HepG2 (cell line): Measurements from ENCODE around the gene ARRDC1. TPM values are rescaled to one million over a fixed set of nuclear protein-coding genes. Genes with fewer than 3 reads are reported as not detected.

Experiments
- BCL3 ChIP-seq: sonication (generic); formaldehyde crosslinking; IDR thresholded peaks from 2 replicates; pipeline ENCODE4 v1.5.1; 2020; ENCODE audit warnings: mild to moderate bottlenecking, missing genetic modification reagents, moderate library complexity
- CSRNP2 ChIP-seq: sonication (generic); formaldehyde crosslinking; conservative IDR thresholded peaks from 2 replicates; pipeline ENCODE4 v1.8.0; 2022; ENCODE audit warnings: low read depth, missing genetic modification reagents
- DNMT3B ChIP-seq: conservative IDR thresholded peaks from 2 replicates; pipeline ENCODE4 v1.6.1; 2016; ENCODE audit warnings: missing biosample characterization, control low read depth
- DPF2 ChIP-seq: sonication (generic); formaldehyde crosslinking; IDR thresholded peaks from 2 replicates; pipeline ENCODE4 v1.4.0; 2020; ENCODE audit warnings: mild to moderate bottlenecking, low read depth, missing genetic modification reagents, borderline replicate concordance
- GABPA ChIP-seq, 2 experiments: IDR thresholded peaks; 2 replicates each; pipeline ENCODE4 v1.6.1; 2011 to 2016; ENCODE audit warnings: low read depth in 2 of 2, low read length in 1 of 2, missing biosample characterization in 1 of 2, missing genetic modification characterization in 1 of 2
- HNRNPK ChIP-seq: fragments of 200-400 bp; formaldehyde crosslinking; IDR thresholded peaks from 2 replicates; pipeline ENCODE4 v1.6.1; 2018; ENCODE audit warnings: low read length, low read depth, moderate library complexity, mild to moderate bottlenecking; ENCODE audit not compliant: poor library complexity, severe bottlenecking
- KDM5A ChIP-seq: fragments of 200-600 bp; sonication (generic); IDR thresholded peaks from 2 replicates; pipeline ENCODE4 v1.7.0; 2018; ENCODE audit warnings: antibody characterized with exemption, mild to moderate bottlenecking, low read length, borderline replicate concordance
- KLF13 ChIP-seq: sonication (generic); formaldehyde crosslinking; IDR thresholded peaks from 2 replicates; pipeline ENCODE4 v1.4.0; 2020; ENCODE audit warnings: mild to moderate bottlenecking, missing genetic modification reagents
- LCORL ChIP-seq, 2 experiments: fragments of 450-650 bp in 1 of 2; sonication (generic) in 1 of 2; formaldehyde crosslinking in 1 of 2; IDR thresholded peaks; 2 replicates each; pipeline versions ENCODE4 v1.5.0 to v1.6.1; 2017 to 2020; ENCODE audit warnings: antibody characterized with exemption in 1 of 2, missing genetic modification reagents in 1 of 2
- NR3C1 ChIP-seq: sonication (generic); formaldehyde crosslinking; IDR thresholded peaks from 2 replicates; pipeline ENCODE4 v1.4.0; 2020; ENCODE audit warnings: missing genetic modification reagents
- REL ChIP-seq: sonication (generic); formaldehyde crosslinking; conservative IDR thresholded peaks from 2 replicates; pipeline ENCODE4 v1.8.0; 2022; ENCODE audit warnings: mild to moderate bottlenecking, missing genetic modification reagents, moderate library complexity
- ZC3H4 ChIP-seq: sonication (generic); formaldehyde crosslinking; IDR thresholded peaks from 2 replicates; pipeline ENCODE4 v1.4.0; 2020; ENCODE audit warnings: missing genetic modification reagents, borderline replicate concordance
- ZFP36L2 ChIP-seq: sonication (generic); formaldehyde crosslinking; IDR thresholded peaks from 2 replicates; pipeline ENCODE4 v1.4.0; 2020; ENCODE audit warnings: missing genetic modification reagents
- ZFP91 ChIP-seq: sonication (generic); formaldehyde crosslinking; IDR thresholded peaks from 2 replicates; pipeline ENCODE4 v1.9.0; 2022; ENCODE audit warnings: missing genetic modification reagents, mild to moderate bottlenecking, borderline replicate concordance
- ZMYM4 ChIP-seq: sonication (generic); formaldehyde crosslinking; IDR thresholded peaks from 2 replicates; pipeline ENCODE4 v1.8.1; 2023; ENCODE audit warnings: mild to moderate bottlenecking, missing genetic modification reagents
- ZNF33A ChIP-seq: sonication (generic); formaldehyde crosslinking; IDR thresholded peaks from 2 replicates; pipeline ENCODE4 v1.5.1; 2020; ENCODE audit warnings: missing genetic modification reagents, mild to moderate bottlenecking, moderate library complexity, borderline replicate concordance
- ZNF431 ChIP-seq: sonication (generic); formaldehyde crosslinking; IDR thresholded peaks from 2 replicates; pipeline ENCODE4 v1.9.0; 2022; ENCODE audit warnings: missing genetic modification reagents, low read depth, mild to moderate bottlenecking, borderline replicate concordance
- ZNF605 ChIP-seq: sonication (generic); formaldehyde crosslinking; IDR thresholded peaks from 2 replicates; pipeline ENCODE4 v1.8.0; 2022; ENCODE audit warnings: mild to moderate bottlenecking, missing genetic modification reagents
- ZNF629 ChIP-seq: sonication (generic); formaldehyde crosslinking; conservative IDR thresholded peaks from 2 replicates; pipeline ENCODE4 v1.5.0; 2020; ENCODE audit warnings: missing genetic modification reagents
- ZNF687 ChIP-seq: sonication (generic); formaldehyde crosslinking; IDR thresholded peaks from 2 replicates; pipeline ENCODE4 v1.5.1; 2020; ENCODE audit warnings: mild to moderate bottlenecking, missing genetic modification reagents, moderate library complexity
- ZNF780A ChIP-seq: sonication (generic); formaldehyde crosslinking; IDR thresholded peaks from 2 replicates; pipeline ENCODE4 v1.8.0; 2022; ENCODE audit warnings: mild to moderate bottlenecking, missing genetic modification reagents, moderate library complexity
- ZNF839 ChIP-seq: sonication (generic); formaldehyde crosslinking; IDR thresholded peaks from 2 replicates; pipeline ENCODE4 v1.4.0; 2020; ENCODE audit warnings: missing genetic modification reagents, mild to moderate bottlenecking, borderline replicate concordance
- polyA plus RNA-seq, 8 experiments: library from polyadenylated mRNA; depleted of rRNA in 3 of 8; stranded (reverse) in 7 of 8; unstranded in 1 of 8; fragments of >200 nt; fragmentation: Illumina TruSeq in 4 of 8; extraction: Trizol in 4 of 8; gene quantifications; 2 replicates each; pipeline versions ENCODE4 v1.2.1 to v1.2.3, GENCODE V29; 2011 to 2016; ENCODE audit warnings: low read depth in 4 of 8, missing spikeins in 1 of 8, mixed read lengths in 1 of 8; ENCODE audit not compliant: insufficient read depth in 1 of 8
- total RNA-seq, 5 experiments: library from RNA; depleted of rRNA; stranded (reverse); fragments of >200 nt; fragmentation: Illumina TruSeq; extraction: Trizol; gene quantifications; 2 replicates each; pipeline ENCODE4 v1.2.3, GENCODE V29; 2016; ENCODE audit warnings: low read depth in 1 of 5

The ARRDC1 gene
- total and polyA plus RNA-seq, 2 of the 13 experiments (the other 11 are each of a cell fraction or from before 2014, with no cell fraction given), result 21.7 to 44.4 TPM

GRCh38 chr9:137664676-137665075 lies 59.2 kb downstream of the ARRDC1 start (continued):
- TF ChIP-seq HNRNPK (no peak), ZNF839 (no peak), ZNF629 (CRISPR knock-in tag) (no peak), ZNF431 (CRISPR knock-in tag) (no peak), ZNF687 (CRISPR knock-in tag) (no peak), ZNF605 (CRISPR knock-in tag) (no peak), ZC3H4 (CRISPR knock-in tag) (no peak), KLF13 (CRISPR knock-in tag) (no peak), CSRNP2 (CRISPR knock-in tag) (no peak), KDM5A (no peak), DPF2 (no peak), ZNF33A (CRISPR knock-in tag) (no peak), ZNF780A (no peak), ZFP91 (peak; percentile 81), NR3C1 (no peak), ZMYM4 (CRISPR knock-in tag) (peak; percentile 36; the same call in 1 of the 2 replicates), BCL3 (no peak), REL (no peak), GABPA (IDR thresholded peaks at IDR 0.05; ENCODE audit: low read depth, low read length) (no peak), GABPA (CRISPR knock-in tag; IDR thresholded peaks at IDR 0.05; ENCODE audit: low read depth) (no peak), LCORL (IDR thresholded peaks at IDR 0.05) (no peak), LCORL (CRISPR knock-in tag; IDR thresholded peaks at IDR 0.05) (peak; percentile 51; the same call in 1 of the 2 replicates), ZFP36L2 (CRISPR knock-in tag) (no peak), DNMT3B (no peak)
